ENCODE data around the gene KDM4B.

The KDM4B gene

GRCh38 chr19:5041168-5041912 lies 72.4 kb downstream of the KDM4B start:
- FAIRE-seq, result no peak
- no peak for DNase-seq (ENCODE audit: insufficient read length)
- TF ChIP-seq POLR2A (IDR thresholded peaks at IDR 0.05; ENCODE audit: low read depth, low read length) (no peak), POLR2AphosphoS5 (IDR thresholded peaks at IDR 0.05; ENCODE audit: low read depth, low read length) (no peak), TAF1 (IDR thresholded peaks at IDR 0.05; ENCODE audit: borderline replicate concordance, low read depth, low read length) (no peak)

DNA sequence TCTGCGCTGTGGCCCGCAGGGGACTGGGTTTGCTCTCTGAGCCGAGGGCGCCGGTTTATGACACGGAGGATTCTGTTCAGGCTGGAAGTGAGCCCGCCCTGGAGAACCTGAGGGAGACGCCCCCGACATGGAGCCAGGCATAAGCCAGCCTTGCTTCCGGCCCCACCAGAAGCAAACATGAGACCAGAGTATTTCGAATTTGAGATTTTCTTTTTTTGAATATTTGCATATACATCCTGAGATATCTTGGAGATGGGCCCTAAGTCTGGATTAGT lies 72.9 kb downstream of the KDM4B start:
- FAIRE-seq, result no peak
- no peak for DNase-seq (ENCODE audit: insufficient read length)
- no peak for TF ChIP-seq TAF1 (IDR thresholded peaks at IDR 0.05; ENCODE audit: borderline replicate concordance, low read depth, low read length)
- no peak for TF ChIP-seq POLR2AphosphoS5 (IDR thresholded peaks at IDR 0.05; ENCODE audit: low read depth, low read length)
- no peak for TF ChIP-seq POLR2A (IDR thresholded peaks at IDR 0.05; ENCODE audit: low read depth, low read length)

DNA sequence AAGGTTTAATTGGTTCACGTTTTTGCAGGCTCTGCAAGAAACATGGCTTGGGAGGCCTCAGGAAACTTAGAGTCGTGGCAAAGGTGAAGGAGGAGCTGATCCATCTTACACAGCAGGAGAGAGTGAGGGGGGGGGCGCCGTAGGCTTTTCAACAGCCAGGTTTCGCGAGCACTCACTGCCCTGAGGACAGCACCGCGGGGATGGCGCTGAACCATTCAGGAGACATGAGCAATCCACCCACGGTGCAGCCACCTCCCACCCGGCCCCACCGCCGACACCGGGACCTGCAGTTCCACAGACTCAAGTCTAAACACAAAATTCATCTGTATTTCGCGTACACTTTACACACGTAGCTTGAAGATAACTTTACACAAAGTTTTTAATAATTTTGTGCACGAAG lies 73.6 kb downstream of the KDM4B start:
- TF ChIP-seq POLR2AphosphoS5 (IDR thresholded peaks at IDR 0.05; ENCODE audit: low read depth, low read length), result no peak
- no peak for TF ChIP-seq TAF1 (IDR thresholded peaks at IDR 0.05; ENCODE audit: borderline replicate concordance, low read depth, low read length)
- no peak for TF ChIP-seq POLR2A (IDR thresholded peaks at IDR 0.05; ENCODE audit: low read depth, low read length)
- FAIRE-seq (no peak), DNase-seq (ENCODE audit: insufficient read length) (no peak)

GRCh38 chr19:5045029-5045428 lies 76.1 kb downstream of the KDM4B start:
- TF ChIP-seq POLR2A (IDR thresholded peaks at IDR 0.05; ENCODE audit: low read depth, low read length), result no peak
- TF ChIP-seq POLR2AphosphoS5 (IDR thresholded peaks at IDR 0.05; ENCODE audit: low read depth, low read length), result no peak
- no peak for TF ChIP-seq TAF1 (IDR thresholded peaks at IDR 0.05; ENCODE audit: borderline replicate concordance, low read depth, low read length)
- FAIRE-seq (no peak), DNase-seq (ENCODE audit: insufficient read length) (no peak)

GRCh38 chr19:5045956-5046338 lies 77.0 kb downstream of the KDM4B start:
- DNase-seq (ENCODE audit: insufficient read length), result no peak
- FAIRE-seq, result no peak
- no peak for TF ChIP-seq POLR2A (IDR thresholded peaks at IDR 0.05; ENCODE audit: low read depth, low read length)

- DNase-seq (ENCODE audit: insufficient read length) (no peak), FAIRE-seq (no peak)
- TF ChIP-seq POLR2A (IDR thresholded peaks at IDR 0.05; ENCODE audit: low read depth, low read length) (no peak), TAF1 (IDR thresholded peaks at IDR 0.05; ENCODE audit: borderline replicate concordance, low read depth, low read length) (no peak), POLR2AphosphoS5 (IDR thresholded peaks at IDR 0.05; ENCODE audit: low read depth, low read length) (no peak)
Measured at GRCh38 chr19:5046339-5047039, 77.6 kb downstream of the KDM4B start.

- DNase-seq (ENCODE audit: insufficient read length) (no peak), FAIRE-seq (no peak)
- TF ChIP-seq POLR2A (IDR thresholded peaks at IDR 0.05; ENCODE audit: low read depth, low read length) (no peak), TAF1 (IDR thresholded peaks at IDR 0.05; ENCODE audit: borderline replicate concordance, low read depth, low read length) (no peak), POLR2AphosphoS5 (IDR thresholded peaks at IDR 0.05; ENCODE audit: low read depth, low read length) (no peak)
Measured at GRCh38 chr19:5047251-5047935, 78.5 kb downstream of the KDM4B start.

DNA sequence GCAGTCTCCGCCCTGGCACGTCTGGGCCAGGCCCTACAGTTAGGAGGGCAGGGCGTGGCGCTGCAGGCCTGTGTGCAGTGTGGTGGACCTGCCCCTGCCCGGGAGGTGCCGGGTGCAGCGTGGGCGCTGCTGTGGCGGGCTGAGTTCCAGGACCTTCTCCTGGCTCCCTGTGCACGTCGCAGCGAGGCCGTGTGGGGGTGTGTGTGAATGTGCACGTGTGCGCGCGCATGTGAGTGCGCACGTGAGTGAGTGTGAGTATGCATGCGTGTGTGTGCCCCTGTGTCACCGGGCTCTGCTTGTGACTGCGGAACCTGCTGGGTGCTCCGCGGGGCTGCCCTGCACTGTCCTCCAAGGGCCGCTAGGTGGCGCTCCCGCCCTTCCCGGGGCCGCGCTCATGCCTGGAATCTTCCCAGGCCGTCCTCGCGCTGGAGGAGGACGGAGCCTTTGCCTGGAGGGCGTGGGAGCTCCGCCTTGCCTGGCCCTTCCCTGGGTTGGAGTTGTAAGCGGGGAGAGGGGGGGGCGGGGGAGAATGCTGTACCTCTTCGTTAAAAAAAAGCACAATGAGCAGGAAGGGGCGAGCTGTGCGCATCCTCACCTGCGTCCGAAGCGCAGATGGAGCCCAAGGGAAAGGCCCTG lies 79.3 kb downstream of the KDM4B start:
- TF ChIP-seq POLR2A (IDR thresholded peaks at IDR 0.05; ENCODE audit: low read depth, low read length), result no peak
- TF ChIP-seq TAF1 (IDR thresholded peaks at IDR 0.05; ENCODE audit: borderline replicate concordance, low read depth, low read length), result no peak
- TF ChIP-seq POLR2AphosphoS5 (IDR thresholded peaks at IDR 0.05; ENCODE audit: low read depth, low read length), result no peak
- FAIRE-seq (peak; percentile 38), DNase-seq (ENCODE audit: insufficient read length) (peak; percentile 87)

- no peak for FAIRE-seq
- DNase-seq (ENCODE audit: insufficient read length), result no peak
Measured at GRCh38 chr19:5048727-5049553, 80.0 kb downstream of the KDM4B start.

GRCh38 chr19:5049561-5049960 lies 80.6 kb downstream of the KDM4B start:
- FAIRE-seq (no peak), DNase-seq (ENCODE audit: insufficient read length) (no peak)
- TF ChIP-seq POLR2A (IDR thresholded peaks at IDR 0.05; ENCODE audit: low read depth, low read length), result no peak
- TF ChIP-seq POLR2AphosphoS5 (IDR thresholded peaks at IDR 0.05; ENCODE audit: low read depth, low read length), result no peak
- TF ChIP-seq TAF1 (IDR thresholded peaks at IDR 0.05; ENCODE audit: borderline replicate concordance, low read depth, low read length), result no peak

More at GRCh38 chr19:5048727-5049553, 80.0 kb downstream of the KDM4B start:
- no peak for TF ChIP-seq POLR2A (IDR thresholded peaks at IDR 0.05; ENCODE audit: low read depth, low read length)
- TF ChIP-seq TAF1 (IDR thresholded peaks at IDR 0.05; ENCODE audit: borderline replicate concordance, low read depth, low read length), result no peak
- TF ChIP-seq POLR2AphosphoS5 (IDR thresholded peaks at IDR 0.05; ENCODE audit: low read depth, low read length), result no peak

Measured in GM12892 (cell line).